Right kidney (tissue), 9 donors: ENCODE measurements around the gene RNF223.

ENCODE experiments used
- DNase-seq: peaks from one replicate; pipeline ENCODE4 v3.0.0-alpha.2; 2016
- long read RNA-seq, 8 donors: transcript quantifications; one replicate each; lab custom pipeline, GENCODE V29; 2026

Gene RNF223
- long read RNA-seq, donor 1: 0 reads
- long read RNA-seq, donor 2: 0 reads
- long read RNA-seq, donor 3: 0 reads
- long read RNA-seq, donor 4: 0 reads
- long read RNA-seq, donor 5: 0 reads
- long read RNA-seq, donor 6, partial matches to known transcripts: 0 of 1 reads
- long read RNA-seq, donor 6, other reads (novel, unspliced or antisense): 0 of 1 reads
- long read RNA-seq, donor 7, partial matches to known transcripts: 0 of 1 reads
- long read RNA-seq, donor 7, other reads (novel, unspliced or antisense): 0 of 1 reads
- long read RNA-seq, donor 8: 0 reads

DNA sequence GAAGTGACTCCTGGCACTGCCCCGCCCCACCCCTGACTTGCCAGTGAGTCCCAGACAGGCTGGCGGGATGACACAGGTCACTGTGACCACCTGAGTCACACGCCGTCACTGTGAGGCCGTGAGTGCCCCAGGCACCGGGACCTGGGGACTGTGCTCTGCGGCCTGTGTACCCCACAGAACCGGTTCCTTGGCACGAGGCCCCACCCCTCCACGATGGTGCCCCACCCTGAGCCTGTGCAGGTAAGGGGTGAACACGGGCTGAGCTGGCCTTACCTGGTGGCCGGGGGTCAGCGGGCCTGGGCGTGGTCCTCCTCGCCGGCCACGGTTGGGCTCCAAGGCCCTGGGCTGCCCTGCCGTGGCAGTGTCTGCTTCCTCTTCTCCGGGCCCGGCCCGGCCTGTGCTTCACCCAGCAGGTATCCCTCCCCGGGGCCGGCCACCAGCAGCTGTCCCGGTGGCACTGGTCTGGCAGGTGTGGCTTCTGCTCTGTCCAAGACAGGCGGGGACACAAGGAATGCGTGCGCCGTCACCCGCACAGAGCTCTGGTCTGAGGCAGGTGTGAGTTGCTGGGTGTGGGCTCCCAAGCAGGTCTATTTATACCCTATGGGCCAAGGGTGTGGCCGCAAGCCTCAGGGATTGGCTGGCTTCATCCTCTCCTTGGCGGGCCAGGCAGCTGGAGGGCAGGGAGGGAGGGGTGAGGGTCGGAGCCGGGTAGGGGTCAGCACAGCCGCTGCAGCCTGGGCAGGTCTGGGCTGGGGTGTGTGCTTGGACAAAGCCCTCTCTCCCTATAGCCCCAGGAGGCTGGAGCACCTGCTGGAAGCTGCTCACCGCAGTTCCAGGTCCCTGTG lies at the start of gene RNF223:
RNF223 (minus strand) TSS at position 564 of the 845 bp plus-strand sequence. CDS start 1,740 bp downstream, outside the sequence.
- DNase-seq: no peak

DNA sequence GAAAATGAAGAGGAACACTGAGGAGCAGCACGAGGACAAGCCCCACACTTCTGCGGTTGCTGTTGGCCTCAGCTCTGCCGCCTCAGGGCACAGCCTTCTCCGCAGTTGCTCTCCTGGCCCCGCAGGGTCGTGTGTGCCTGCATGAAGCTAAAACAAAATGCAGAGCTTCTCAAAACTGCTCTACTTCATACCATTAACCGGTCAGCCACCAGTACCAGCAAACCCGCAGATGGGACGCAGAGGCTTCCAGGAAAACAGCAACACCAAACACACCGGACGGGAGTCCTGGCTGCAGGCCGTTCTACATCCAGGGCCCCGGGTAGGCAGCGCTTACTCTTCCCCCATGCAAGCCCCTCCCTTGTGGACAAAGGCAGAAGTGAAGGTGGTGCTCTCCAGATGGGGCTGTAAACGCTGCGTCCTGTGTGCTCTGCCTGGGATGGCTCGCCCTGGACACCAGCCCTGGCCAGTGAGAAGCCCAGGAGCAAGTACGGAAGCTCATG lies 48.9 kb upstream of the RNF223 start:
- no peak for DNase-seq

DNA sequence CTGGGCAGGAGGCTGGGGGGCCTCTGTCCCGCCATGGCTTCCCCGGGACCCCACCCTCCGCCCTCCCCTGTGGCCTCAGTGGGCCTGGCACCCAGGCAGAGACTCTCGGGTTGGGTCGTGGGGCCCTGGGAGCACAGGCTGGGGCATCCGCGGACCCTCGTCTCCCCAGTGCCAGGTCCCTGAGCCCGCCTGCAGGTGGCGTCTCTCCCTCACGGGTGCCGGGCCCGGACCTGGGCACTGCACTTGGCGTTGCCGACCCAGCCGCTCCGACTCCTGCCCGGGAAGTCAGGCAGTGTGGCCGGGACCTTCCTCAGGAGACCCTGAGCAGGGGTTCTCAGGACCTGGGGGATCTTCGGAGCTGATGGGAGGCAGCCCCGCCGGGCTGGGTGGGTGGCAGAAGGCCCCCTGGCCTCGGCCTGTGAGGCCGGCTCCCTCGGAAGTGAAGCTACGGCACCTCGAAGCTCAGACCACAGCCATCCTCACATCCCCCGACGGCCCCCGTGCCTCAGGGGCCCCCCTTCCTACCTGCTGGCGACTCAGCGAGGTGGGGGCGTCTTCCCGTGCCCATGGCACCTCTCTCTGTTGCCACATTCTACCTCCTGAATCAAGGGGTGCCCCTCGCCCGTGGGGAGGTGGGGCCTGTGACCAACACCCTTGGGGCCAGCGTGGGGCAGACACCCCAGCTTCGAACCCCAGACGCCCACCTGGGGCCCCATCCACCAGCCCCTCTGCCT lies 48.1 kb upstream of the RNF223 start:
- DNase-seq: peak; percentile 84

DNA sequence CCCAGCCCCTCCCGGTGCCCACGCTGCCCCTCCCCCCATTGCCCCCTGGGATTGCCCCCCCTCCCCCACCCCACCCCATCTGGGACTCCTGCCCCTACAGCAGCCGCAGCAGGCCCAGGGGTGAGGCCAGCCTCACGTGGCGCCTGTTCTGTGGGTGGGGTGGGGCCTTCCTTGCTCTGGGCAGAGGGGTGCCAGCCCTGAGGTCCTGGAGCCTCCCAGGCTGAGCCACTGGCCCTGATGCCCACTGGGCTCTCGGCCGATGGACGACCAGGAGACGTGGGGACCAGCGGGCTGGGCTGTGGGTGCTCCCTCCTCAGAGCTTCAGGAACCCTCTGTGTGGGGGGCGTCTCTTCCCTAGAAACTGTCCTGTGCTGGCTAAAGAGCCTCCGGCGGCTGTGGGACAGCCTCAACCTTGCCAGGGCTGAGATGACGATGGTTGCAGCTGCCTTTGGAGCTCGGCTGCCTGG lies 47.5 kb upstream of the RNF223 start:
- DNase-seq: no peak

DNA sequence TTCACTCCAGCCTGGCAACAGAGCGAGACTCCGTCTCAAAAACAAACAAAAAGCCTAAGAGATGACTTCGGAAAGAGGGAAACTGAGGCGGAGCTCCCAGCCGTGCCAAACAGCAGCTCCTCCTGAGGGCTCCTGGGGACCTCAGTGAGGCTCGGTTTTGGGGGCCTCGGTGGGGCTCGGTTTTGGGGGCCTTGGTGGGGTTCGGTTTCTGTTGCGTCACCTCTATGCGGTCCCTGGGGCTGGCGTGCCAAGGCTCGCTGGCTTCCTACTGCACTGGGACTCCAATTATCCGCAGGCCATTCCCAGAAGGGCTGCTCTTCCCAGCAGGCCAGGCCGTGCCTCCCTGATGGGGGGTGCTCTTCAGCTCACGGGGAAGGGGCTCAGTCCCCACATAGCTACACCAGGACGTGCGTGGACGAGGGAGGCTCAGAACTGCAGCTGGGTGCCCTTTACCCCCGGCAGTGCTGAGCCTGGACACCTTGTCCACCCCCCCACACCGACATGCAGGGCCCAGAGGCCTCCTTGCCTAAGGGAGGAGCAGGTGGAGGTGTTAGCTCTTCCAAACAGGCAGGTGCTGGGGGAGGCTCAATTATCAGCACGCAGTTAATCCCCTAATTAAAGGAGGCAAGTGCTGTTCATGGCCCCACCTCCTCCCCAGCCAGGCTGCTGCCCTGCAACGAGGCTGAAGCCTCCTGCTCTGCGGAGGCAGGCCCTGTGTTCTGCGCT lies 46.9 kb upstream of the RNF223 start:
- no peak for DNase-seq

DNA sequence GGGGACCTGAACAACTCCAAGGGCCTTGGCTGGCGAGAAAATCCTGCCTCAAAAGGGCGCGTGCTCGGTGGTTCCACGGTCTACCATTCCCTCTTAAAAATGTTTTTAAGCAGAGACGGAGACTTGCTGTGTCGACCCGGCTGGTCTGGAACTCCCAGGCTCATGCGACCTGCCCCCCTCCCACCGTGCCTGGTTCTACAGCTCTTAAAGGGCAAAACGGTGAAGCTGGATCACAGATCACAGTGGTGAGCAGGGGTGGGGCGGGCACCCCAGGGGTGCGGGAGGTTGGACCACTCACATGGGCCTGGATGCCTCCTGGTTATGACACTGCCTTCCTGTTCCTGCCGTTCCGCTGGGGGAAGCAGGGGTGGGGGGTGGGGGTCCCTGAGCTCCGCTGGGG lies 46.0 kb upstream of the RNF223 start:
- DNase-seq: no peak

DNA sequence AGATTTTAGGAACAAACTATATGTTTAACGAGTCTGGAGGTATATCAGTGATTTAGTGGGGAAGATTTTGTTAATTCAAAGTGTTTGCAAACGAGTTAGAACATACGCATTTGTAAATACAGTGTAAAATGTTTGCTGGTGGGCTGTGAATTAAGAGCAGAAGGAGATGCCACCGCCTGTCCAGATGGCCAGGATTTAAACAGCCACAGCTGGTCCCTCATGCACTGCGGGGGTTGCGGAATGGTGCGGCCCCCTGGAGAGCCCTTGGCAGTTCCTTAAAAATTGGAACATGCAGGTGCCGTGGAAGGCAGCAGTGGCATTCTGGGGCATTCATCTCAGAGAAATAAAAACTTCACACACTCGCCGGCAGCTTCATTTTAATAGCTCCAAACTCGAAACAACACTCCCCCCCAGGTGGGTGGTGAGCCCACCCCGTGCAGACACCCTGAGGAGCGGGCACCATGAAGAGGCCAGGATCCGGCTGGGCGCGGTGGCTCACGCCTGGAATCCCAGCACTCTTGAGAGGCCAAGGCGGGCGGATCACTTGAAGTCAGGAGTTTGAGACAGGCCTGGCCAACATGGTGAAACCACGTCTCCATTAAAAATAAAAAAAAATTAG lies 45.3 kb upstream of the RNF223 start:
- no peak for DNase-seq

DNA sequence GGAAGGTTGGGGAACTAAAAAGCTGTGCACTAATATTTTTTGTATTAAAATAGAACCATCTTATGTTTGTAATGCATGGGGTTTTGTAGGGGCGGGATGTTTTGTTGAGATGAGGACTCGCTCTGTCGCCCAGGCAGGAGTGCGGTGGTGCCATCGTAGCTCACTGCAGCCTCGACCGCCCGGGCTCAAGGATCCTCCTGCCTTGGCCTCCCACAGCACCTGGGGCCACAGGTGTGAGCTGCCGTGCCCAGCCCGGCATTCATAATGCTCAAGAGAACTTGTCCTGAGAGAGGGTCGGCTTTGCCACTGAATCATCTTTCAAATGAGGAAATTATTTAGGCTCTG lies 44.7 kb upstream of the RNF223 start:
- DNase-seq: no peak

DNA sequence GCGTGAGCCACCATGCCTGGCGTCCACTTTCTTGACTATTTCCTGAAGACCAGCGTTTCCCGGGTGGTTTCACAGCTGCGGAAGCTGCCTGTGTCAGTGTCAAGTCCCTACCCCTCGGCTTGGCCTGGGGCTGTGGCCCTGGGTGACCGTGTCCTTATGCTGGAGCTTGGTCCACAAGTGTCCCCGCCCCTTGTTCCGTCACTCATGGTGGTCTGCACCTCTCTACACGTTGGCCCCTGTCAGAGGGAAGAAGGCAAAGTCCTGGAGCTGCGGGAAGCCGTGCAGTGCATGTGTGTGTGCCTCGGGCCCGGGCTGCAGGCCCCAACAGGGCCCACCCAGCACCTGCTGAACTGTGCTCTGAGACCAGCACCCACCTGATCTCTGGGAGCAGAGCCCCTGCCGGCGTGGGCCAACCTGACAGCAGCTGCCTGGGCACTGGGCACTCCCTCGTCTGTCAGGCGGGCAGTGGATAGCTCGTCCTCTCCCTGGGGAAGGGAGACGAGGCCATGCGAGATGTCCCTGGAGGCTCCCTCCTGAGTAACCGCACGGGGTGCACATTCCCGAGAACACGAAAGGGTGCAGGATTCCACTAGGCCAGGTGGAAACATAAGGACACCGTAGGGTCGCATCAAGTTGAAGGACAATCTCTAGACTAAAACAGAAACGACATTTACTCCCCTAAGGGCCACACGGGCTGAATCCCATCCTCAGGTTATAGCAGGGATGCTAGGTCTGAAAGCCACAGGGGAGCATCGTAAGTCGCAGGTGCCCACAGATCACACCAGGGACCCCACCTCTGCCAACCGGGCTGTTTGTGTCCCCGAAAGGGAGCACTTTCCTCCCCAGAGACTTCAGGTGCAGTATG lies 44.1 kb upstream of the RNF223 start:
- no peak for DNase-seq

DNA sequence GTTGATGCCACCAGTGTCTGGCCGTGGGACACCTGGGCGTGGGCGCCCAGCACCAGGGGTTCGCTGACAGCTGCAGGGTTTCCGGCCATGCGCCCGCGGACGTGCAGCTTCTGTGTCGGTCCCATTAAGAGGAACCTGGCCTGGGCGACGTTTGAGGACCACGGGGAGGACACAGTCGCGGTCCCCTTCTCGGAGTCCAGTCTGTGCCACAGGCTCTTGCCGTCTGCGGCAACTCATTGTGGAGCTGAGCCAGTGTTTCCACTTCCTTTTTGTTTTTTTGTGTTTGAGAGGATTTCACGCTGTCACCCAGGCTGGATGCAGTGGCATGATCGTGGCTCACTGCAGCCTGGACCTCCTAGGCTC lies 43.3 kb upstream of the RNF223 start:
- DNase-seq: no peak

DNA sequence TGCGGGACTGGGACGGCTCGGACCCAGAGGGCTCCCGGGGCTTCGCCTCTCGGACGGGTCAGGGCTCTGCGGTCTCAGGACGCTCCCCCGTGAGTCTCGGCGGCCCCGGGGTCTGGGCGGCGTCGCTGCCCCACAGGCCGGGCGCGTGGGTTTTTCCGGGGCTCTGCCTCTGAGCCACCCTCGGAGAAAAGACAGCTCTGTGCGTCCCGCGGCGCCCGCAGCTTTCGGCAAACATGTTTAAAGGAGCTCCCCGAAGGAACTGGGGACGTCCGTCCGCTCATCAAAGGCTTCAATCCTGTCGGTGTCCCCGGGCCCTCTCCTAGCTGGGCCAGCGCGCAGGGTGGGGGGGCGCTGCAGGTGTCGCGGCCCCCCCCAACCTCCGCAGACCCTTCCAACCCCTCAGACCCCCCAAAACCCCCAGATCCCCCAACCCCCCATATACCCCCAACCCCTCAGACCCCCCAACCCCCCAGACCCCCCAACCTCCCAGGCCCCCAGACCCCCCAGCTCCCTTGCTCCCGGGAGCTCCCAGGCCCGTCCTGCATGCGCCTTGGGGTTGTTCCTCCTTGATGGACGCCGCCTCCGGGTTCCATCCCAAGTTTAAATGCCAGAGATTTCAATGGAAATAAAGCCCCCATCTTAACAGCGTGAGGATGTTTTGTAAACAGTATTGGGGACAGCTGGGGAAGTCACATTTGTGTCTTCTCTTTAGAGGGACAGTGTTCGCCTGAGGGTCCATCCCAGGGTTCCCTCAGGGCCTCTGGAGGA lies 42.8 kb upstream of the RNF223 start:
- no peak for DNase-seq

DNA sequence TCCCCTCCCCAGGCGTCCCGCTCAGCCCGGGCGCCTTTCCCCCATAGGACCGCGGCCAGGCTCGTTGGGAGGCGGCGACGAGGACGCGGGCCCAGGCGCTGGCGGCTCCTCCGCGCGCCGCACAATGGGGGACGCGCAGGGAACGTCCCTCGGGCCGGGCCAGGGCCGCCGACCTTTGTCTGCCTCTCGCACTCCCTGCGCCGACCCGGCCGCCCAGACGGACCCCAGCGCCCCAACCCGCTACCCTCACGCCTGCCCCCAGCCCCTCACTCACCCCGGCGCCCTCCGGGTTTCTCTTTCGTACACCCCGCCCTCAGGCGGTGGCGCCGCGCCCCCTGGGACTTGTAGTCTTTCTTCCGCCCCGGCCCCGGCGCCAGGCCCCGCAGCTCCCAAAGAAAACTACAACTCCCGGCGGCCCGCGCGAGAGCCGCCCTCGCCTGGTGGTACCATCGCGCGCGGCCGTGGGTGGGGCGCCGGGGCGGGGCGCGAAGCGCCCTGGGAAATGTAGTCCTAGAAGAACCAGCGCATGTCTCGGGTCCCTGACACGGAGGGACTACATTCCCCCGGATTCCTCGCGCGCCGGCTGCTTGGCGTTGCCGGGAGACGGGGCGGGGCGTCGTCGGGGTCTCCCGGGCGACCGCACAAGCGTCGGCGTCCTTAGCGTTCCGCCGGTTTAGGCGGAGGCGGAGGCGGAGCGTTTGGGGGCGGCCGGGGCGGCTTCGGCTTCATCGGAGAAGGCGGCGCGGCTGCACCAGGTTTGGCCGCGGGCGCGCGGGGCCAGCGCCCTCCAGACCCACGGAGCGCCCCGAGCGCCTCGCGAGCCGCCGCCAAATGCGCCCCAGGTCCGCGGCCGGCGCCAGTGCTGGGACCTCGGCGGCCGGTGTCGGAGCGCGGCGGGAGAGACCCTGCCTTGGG lies 41.9 kb upstream of the RNF223 start, which contains the start of gene C1orf159:
C1orf159 (minus strand) TSS at position 304 of the 915 bp plus-strand sequence. CDS start 24,546 bp downstream, outside the sequence.
- peak; percentile 94 for DNase-seq

DNA sequence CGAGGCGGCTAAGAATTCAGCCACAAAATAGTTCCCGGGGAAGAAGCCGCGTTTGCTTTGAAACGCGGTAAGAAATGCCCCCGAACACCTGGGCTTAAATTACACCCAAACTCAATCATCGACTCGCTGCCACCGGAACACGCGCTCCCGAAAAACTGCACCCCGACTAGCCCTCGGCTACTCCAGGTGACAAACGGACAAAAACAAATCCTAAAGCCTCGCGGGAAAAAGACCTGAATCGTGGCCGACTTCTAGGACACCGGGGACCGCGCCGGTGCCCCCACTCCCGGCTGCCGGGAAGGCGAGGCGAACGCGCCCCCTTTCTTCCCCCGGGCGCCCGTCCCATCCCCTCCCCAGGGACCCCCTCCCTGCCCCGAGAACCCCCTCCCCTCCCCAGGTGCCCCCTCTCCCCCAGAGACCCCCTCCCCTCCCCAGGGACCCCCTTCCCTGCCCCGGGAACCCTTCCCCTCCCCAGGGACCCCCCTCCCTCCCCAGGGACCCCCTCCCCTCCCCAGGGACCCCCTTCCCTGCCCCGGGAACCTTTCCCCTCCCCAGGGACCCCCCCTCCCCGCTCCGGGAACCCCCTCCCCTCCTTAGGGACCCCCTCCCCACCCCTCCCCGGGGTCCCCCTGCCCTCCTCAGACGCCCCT lies 41.2 kb upstream of the RNF223 start:
- DNase-seq: no peak

DNA sequence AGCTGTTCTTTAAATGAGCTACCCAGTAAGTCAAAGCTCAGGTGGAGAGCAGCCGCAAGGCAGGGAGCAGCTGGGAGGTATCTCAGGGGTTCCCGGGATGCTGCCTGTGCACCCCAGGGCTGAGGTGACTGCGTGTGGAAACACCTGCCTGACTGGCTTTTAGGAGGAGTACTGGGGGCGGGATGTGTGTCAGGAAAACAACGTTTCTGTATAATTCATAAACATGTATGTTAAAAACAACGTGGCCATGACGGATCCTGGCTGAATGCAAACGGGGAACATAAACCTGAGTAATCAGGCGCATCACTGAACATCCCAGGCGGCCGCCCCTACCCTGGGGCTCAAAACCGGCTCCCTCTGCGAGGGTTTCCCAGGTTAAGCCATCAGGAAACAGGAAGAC lies 40.3 kb upstream of the RNF223 start:
- no peak for DNase-seq

DNA sequence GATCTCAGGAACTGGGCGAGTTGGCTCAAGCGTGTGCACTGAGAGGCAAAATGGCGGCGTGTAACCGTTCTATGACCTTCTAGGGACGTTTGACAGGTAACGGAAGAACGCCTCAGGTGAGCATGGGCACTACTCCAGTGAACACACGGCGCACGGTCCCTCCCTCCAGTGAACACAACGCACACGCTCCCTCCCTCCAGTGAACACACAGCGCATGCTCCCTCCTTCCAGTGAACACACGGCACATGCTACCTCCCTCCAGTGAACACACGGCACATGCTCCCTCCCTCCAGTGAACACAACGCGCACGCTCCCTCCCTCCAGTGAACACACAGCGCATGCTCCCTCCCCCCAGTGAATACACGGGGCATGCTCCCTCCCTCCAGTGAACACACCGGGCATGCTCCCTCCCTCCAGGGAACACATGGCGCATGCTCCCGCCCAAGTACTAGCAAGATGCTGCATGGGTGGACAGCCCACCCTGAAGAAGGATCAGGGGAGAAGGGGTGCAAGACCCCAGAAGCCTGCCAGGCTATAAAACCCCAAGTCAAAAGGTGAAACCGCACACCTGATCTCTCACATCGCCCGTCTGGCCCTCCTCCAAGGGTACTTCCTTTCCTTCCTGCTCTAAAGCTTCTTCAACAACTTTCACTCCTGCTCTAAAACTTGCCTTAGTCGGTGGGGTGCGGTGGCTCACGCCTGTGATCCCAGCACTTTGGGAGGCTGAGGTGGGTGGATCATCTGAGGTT lies 38.3 kb upstream of the RNF223 start:
- DNase-seq: no peak

DNA sequence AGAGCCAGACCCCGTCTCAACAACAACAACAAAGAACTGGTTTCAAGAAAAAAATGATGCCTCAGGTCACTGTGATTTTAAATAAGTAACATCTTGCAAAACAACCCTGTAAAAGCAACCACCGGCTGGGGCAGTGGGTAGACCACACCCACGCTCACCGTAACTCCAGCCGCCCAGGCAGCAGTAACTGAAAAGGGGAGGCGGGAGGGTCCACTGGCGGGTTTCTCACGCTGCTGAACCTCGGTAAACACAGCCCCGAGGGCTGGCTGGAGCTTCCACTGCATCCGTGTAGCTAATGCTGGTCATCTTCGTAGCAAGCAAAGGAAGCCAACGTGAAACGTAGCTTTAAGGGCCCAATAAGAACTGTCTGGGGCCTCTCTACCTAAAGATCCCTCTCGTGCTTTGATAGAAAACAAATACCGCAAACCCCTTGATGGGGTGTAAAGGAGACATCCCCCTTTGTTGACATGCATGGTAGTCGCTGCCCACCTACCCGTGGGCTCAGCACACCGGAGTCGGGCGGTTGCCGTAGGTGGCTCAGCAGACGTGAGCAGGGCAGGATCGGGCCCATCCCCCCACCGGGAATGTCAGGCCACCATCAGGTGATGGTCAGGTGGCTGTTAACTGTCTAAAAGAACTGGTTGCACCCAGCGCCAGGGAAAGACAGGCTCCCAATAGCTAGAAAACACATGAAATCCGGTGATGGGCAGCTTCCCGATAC lies 37.6 kb upstream of the RNF223 start:
- no peak for DNase-seq

DNA sequence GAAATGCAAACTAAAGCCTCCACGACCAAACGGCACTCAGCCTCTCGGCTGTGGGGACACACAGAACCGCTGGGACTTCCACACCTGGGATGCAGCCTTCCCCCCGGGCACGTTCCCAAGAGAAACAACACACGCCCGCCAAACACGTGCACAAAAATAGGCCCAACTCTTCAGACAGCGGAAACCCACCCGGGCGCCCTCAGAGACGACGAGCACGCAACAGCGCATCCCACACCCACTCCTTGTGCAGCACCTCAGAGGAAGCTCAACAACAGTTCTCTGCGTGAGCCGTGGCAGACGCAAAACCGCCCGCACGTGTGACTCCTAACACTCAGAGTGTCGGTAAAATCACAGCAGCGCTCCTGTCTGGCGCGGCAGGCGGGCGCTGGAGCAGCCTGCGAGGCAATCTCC lies 36.5 kb upstream of the RNF223 start:
- DNase-seq: no peak
